HT1080 (cell line): ENCODE results near the gene NEUROG1. TPM values are rescaled to one million over a fixed set of nuclear protein-coding genes. Genes with fewer than 3 reads are reported as not detected.
"Not testable (repeated sequence)": the region's sequence is repeated elsewhere in the genome, so short reads cannot be mapped to it uniquely, and the experiment has no call there.

Source experiments
- DNase-seq: peaks from one replicate; pipeline ENCODE4 v3.0.0-alpha.2; 2015; ENCODE audit warnings: low read depth
- total RNA-seq: library from RNA; depleted of rRNA; stranded (reverse); fragments of >200 nt; shearing (Covaris generic); gene quantifications from 2 replicates; pipeline ENCODE4 v1.2.3, GENCODE V29; 2014

The NEUROG1 gene
- total RNA-seq, 1 experiment from 2014 or later, result not detected

DNA sequence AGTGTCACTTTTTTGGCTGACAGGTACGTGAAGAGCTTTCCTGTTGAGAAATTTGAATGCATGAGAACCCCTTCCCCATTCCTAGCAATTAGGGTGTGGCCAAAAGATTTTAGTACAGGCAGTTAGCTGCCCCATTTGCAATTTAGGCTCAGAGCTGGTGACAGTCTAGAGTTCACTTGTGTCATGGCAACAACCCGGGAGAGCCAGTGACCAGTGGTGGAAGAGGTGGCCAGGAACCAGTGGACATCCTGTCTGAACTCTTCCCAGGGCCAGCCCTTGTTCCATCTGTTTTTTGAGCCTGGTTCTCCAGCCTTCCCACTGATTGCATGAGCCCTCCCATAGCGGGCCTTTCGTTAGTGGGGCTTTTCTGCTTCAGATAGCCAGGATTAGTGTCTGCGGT is 2.5 kb upstream of the NEUROG1 start:
- no peak for DNase-seq

DNA sequence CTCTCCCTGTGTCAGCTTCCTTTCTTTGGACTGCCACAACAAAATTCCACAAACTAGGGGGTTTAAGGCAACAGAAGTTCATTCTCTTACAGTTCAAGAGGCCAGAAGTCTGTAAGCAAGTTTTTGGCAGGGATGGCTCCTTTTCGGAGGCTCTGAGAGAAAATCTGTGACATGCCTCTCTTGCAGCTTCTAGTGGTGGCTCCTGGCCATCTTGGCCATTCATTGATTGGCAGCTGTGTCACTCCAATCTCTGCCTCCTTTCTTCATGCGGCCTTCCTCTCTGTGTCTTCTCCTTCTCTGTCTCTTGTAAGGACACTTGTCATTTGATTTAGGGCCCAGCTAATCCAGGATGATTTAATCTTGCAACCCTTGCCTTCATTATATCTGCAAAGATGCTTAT is 2.0 kb upstream of the NEUROG1 start:
- no peak for DNase-seq

DNA sequence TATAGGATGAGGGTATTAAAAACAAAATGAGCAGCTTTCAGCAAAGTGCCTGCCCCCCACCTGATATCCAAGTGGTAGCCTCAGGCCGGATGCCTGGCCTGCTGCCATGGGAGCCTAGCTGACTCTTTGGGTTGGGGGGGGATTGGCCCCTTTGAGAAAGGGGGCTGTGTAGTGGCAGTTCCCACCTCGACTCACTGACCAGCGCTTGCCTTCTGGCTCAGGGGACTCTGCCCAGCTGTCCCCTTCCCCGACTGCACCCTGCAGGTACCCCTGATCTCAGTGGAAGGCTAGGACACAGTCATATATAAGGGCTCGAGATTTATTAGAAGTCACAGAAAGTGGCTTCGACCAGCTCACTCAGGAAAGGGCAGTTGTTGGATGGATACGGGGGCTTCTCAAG is 1.5 kb upstream of the NEUROG1 start:
- no peak for DNase-seq

DNA sequence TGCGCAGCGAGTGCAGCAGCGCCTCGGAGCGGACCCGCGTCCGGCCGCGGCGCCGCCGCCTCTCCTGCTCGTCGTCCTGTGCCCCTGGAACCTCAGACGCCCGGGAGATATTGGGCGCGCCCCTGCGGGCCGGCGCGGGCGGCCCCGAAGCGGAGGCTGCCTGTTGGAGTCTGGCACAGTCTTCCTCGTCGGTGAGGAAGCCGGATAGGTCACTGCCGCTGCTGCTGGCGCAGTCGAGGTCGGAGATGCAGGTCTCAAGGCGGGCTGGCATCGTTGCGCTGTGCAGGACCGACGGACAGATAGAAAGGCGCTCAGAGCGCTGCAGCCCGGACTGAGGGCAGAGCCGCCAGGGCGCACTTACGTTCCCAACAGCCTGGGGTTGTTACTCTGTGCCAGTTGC is 344 bp downstream of the NEUROG1 start:
- DNase-seq, result no peak

DNA sequence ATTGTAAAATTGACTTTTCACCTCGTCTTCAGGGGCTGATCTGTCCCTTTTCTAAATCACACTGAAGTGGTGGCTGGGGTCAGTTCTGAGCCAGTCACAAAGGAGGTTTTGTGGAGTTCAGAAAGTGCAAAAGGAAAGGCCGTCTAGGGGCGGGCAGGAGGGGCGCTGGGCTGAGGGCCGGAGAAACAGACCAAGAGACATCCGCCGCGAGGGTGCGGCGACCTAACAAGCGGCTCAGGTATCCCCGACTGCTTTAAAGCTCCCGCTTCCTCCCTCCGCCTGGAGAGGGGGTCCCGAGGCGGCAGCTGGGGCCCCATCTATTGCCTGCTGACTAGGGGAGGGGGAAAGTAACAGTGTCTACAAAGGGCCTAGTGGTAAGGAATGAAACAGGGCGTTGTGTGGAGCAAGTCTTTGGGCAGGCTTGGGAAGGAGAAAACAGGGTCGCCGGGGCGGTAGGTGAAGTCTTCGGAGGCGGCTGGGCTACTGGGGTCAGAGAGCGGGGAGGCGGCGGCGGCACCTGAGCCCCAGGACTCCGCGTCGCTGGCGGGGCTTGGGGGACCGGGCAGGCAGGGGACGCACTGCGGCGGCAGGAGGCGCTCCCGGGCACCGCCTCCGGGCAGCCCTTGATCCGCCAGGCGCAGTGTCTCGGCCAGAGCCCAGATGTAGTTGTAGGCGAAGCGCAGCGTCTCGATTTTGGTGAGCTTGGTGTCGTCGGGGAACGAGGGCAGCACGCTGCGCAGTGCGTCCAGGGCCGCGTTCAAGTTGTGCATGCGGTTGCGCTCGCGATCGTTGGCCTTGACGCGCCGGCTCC is 950 bp downstream of the NEUROG1 start:
- DNase-seq, result no peak

DNA sequence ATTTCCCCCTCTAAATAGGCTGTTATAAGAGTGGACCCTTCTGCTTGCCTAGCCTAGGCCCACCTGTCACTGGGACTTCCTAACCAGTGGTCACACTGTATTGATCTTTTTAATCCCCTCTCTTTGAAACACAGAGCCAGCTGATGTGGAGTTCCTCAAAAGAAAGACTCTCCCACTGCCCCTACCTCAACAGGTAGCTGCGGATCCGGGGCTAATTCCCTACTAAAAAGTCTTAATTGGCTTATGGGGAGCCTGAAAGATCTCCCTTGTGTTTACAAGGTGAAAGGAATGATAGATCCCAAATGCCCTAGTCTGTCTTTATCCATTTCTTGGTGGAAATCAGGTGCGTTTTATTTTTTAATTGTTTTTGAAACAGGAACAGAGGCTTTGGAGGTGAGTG is 2.0 kb downstream of the NEUROG1 start:
- DNase-seq, result no peak

DNA sequence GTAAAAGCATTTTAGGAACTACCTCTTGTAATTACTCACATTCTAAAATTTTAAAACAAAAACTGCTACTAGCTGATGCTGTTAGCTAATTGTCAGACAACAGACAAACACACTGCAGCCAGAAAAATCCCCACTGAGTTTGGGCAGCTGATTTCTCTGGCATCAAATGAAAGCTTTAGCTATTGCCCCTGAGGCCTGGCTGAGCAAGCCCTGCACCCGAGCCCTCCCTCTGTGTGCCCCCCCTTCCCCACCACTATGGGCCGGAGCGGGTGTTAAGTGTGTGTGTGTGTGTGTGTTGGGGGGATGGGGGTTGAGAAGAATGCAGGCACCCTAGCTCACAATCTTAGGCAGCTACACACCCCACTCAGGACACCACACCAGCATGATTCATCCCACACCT is 2.4 kb downstream of the NEUROG1 start:
- DNase-seq, result no peak

DNA sequence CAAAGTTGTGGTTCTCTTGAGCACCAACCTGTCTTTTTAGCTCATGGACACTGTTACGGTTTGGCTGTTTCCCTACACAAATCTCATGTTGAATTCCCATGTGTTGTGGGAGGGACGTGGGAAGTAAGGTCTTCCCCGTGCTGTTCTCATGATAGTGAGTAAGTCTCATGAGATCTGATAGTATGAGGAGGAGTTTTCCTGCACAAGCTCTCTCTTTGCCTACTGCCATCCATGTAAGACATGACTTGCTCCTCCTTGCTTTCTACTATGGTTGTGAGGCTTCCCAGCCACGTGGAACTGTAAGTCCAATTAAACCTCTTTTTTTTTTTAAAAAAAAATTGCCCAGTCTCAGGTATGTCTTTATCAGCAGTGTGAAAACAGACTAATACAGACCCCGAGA is 6.2 kb downstream of the NEUROG1 start:
- not testable (repeated sequence) for DNase-seq

DNA sequence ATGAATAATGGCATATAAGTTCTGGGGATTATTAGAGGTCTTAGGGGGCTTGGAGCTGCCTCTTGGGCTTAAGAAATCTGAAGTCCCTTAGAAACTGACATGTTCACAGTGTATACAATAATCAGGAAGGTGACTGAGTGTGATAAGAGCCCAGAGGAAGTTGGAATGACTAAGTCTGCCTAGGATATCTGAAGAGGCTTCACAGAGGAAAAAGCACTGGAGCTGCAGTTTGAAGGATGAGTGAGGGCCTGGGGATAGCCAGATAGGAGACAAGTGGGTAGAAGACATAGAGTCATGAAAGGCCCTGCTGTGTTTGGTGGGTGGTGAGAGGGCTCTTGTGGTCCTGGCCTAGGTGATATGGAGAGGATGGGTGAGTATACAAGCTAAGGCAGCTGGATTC is 8.8 kb downstream of the NEUROG1 start:
- no peak for DNase-seq

DNA sequence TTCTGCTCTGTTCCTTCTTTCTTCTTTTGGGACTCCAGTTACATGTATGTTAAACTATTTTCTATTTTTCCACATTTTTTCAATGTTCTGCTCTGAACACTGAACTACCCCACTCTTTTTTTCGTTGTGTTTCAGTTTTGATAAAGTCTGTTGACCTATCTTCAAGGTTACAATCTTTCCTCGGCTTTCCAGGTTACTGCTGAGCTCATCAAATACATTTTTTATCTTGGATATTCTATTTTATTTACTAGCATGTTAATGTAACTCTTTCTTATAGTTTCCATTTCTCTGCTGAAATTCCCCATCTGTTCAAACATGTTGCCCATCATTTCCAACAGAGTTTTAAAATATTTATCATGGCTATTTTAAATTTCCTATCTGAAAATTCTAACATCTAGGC is 13.8 kb downstream of the NEUROG1 start:
- no peak for DNase-seq

DNA sequence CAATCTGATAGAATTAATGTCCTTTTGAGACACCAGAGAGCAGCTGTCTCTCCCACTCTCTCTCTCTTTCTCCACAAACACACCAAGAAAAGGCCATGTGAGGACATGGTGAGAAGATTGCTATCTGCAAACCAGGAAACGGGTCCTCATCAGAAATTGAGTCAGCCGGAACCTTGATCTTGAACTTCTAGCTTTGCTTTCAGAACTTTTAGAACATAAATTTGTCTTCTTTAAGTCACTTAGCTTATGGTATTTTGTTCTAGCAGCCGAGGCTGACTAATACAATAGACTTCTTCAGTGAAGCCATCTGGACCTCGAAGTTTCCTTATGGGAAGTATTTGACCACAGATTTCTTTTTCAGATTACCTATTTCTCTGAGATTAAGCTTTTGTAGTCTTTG is 18.1 kb downstream of the NEUROG1 start:
- DNase-seq, result no peak

DNA sequence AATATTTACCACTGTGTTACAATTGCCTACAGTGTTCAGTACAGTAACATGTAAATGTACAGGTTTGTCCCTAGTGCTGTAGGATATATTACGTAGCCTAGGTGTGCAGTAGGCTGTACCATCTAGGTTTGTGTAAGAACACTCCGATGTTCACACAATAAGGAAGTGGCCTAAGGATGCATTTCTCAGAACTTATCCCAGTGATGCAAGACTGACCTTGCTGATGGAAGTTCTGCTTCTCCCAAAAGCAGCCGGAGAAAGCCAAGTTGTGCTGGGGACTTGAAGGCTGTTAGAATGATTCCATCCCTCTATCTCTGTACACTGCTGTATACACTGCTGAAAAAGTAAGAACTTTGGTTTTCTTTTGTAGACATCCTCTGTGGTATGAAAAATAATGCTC is 21.6 kb downstream of the NEUROG1 start:
- no peak for DNase-seq

DNA sequence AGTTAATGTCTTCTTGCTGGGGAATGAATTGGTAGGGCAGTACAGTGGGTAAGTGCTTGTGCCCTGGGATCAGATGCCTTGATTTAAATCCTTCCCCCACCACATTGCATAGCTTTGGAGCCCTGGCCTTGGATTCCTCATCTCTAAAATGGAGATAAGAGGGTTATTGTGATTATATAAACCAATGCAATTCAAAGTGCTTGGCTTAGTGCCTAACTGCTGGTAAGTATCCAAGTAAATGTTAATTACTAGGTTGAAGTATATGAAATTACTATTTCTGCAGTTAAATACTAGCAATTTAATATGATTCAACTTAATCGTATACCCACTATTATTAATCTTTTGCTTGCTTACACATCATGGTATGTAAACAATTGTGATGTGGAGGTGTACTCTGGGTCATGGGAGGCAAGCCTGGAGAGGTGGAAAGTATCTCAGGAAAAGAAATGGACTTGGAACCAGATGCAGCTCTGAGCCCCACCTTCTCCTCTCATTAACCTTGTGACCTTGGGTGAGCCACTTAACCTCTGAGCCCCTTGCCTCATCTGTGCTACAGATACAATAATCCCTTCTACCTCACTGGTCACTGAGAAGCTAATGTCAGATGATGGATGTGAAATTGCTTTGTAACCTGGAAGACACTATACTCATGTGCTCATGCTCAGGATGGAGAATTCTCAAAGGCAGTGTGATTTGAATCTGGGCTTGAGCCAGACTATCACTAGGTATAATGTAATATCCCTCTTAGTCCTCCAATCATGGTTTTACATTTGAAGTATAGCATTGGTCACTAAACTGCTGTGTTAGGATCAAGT is 23.8 kb downstream of the NEUROG1 start:
- no peak for DNase-seq

DNA sequence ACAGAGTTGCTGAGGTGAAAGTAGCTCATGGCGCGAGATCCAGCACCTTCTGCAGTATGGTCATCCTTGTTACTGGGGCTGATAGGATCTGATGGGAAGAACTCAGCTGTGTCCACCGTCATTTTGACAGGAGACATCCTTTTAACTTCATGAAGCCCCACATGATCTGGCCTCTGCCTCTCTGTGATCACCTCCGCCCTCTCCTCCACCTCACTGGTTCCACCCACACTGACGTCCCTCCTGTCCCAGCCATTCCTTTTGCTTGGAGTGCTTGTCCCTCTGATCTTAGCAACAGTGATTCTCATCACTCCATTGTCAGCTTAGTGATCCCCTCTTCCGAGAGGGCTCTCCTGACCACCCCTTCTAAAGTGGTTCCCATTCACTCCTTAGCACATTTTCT is 25.8 kb downstream of the NEUROG1 start:
- DNase-seq, result no peak

DNA sequence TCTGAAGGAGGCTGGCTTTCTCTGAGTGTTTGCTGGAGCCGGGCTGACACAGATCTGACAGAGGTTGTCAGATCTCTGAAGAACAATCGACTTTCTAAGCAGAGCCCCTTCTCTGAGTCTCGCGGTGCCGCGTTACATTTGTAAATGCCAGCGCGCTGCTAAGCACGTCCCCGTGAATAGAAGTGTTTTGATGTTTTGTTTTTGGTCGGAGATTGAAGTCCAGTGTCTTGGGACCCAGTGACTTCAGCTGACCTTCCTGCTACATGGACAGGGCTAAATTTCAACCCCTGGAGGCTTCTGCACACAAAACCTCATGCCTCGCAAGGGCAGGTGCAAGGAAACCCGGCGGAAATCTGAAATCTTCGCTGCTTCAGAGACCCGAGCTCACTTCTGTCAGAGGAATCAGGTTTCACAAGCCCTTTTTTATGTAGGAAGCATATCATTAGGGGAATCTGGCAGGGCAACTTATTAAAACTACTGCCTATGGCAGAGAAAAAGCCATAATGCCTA is 27.2 kb downstream of the NEUROG1 start:
- DNase-seq, result no peak

DNA sequence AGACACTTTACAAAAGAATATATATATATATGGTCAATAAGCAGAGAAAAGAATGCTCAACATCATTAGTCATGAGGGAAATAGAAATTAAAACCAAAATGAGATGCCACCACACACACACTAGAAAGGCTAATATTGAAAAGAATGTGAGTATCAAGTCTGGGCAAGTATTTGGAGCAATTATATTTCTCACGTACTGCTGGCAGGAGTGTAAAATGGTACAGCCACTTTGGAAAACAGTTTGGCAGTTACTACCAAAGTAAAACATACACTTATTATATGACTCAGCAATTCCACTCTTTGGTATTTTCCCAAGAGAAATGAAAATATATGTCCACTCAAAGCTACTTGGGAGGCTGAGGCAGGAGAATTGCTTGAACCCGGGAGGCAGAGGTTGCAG is 29.8 kb downstream of the NEUROG1 start:
- DNase-seq, result no peak

DNA sequence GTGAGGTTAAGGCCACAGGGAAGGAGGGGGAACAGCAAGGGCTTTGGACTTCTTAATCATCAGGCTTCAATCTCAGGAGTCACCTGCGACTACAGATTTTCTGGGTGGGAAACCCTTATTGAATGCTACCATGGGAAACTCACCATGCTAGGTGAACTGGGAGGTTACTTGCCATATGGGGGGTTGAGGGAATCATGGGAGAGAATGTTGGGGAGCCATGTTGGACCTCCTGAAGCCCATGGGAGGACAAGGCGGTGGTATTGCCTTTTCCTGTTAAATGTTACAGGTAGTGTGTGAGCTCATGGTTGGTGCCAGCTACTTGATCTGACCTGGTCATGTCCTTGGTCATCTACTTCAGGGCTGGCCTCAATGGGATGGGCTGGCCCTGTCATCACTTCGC is 31.4 kb downstream of the NEUROG1 start:
- DNase-seq, result no peak

DNA sequence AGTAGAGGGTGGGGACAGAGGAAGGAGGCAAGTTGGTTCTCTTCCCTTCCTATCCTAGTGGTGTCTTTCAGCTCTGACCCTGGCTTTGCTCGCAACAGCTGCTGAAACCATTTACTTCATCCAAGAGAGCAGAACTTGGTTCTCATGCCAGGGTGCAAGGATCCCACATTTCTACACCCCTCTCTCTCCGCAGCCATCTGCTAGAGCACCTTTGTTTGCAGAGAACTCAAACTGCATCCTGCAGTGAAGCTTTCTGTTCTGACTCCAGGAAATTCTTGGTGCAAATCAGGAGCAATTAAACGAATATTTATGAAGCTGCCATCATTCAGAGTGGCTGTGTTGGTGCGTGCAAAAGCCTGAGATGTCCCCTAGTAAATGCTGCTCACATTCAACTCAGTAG is 31.9 kb downstream of the NEUROG1 start:
- no peak for DNase-seq

DNA sequence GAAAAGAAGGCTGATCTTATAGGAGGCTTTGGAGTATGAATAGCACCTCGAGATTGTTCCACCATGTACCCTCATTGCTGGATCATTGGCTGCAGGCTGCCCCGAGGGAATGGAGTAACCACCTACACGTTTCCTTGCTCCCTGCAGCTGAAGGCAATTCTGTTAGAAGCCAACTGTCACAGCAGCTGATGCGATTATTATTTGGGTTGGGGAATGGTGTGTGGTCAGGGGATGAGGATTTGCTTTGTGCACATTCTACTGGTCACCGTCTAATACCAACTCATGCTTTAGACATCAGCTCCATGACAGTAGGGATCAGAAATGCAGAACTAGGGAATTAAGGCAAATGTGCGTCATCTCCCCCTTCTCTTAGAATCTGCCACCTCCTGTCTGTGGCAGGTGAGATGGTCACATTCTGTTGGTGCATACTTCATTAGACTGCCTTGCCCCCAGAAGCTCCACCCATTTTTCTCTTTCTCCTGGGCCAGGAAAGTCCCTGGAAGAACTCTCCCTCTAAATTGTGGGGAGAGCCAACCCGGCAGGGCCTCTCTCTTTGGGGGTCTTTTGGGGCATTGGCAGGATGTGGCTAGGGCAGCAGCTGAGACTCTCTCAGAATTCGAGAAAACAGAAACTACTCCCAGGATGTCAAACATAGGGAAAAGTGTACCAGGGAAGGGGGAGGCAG is 32.8 kb downstream of the NEUROG1 start:
- DNase-seq, result no peak

DNA sequence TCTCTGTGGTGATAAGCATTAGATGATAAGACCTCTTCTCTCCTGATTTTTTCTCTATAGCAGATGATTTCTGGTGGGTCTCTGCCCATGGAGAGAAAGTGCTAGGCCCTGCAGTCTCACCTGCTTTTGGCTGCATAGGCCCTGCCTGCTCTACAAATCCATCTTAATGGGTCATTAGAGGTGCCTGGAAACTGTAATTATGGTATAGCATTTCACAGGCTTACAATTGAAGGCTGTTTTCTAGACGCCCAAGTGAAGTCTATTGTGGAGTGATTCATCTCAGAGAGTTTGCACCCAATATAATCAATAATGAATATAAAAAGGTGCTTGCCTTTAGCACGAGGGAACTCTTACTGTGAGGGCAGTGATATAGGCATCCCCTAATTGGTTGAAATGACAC is 33.8 kb downstream of the NEUROG1 start:
- DNase-seq, result no peak

DNA sequence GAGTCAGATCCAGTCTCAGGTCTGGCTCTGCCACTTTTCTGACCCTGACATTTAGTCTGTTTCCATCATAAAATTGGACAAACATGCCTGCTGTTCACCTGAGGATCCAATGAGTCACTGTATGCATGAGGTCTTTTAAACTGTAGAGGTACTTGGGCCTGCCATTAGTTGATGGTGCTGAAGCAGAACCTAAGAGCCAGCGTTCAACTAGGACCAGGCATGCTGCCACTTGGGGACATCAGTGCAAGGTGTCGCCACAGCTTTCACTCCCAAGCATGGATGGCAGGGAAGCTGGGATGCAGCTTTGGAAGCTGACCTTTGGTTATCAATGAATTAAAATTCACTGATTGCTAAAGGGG is 37.1 kb downstream of the NEUROG1 start:
- no peak for DNase-seq

DNA sequence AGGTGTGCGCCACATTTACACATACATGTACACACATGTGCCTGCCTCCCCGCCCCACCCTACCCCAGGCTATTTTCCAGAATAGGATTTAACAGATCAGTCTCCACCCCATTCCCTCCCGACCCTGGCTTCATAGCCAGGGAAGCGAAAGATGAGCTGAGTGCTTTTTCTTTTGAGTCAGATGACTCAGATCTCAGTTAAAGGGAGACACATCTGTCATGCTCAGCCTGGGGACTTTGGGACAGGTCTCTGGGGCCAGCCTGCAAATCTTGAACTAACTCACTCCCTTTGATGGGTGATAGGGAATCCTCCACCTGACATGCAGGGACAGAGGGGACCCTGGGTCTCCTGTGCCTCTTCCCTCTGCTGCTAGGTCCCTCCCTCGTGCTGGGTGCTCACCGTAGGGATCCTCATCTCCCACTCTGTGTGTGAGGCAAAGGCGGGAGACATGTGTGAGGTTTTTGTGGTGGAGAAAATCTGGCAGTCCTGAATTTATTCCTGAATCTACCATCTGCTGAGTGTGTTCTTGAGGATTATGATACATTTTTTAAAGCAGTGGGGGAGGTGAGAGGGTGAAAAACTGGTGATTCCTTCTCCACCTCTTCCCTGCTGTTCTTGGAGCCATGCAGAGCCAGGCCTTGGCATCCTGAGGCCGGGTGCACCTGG is 37.7 kb downstream of the NEUROG1 start:
- no peak for DNase-seq
